AG10803 (cell line): ENCODE measurements around the gene IL1RAPL2.
A peak's percentile ranks its signal among the peaks of the same experiment; 100 is the strongest.

ENCODE experiments used
- DNase-seq: peaks from one replicate; pipeline ENCODE4 v3.0.0; 2010; ENCODE audit warnings: low read depth
- H3K4me3 ChIP-seq: 2 replicates; pipeline ENCODE4 v1.5.1; 2011; ENCODE audit warnings: mild to moderate bottlenecking, low read length, control low read depth
- CTCF ChIP-seq: conservative IDR thresholded peaks from 2 replicates; pipeline ENCODE4 v1.5.1; 2011; ENCODE audit warnings: mild to moderate bottlenecking, low read length, control low read depth, inconsistent platforms

Gene IL1RAPL2

GRCh38 chrX:104762641-104763040 lies 196.6 kb downstream of the IL1RAPL2 start:
- TF ChIP-seq CTCF: no peak
- DNase-seq: no peak
- H3K4me3 ChIP-seq: no peak overlapping the region

GRCh38 chrX:104789784-104790183 lies 223.8 kb downstream of the IL1RAPL2 start:
- no peak for TF ChIP-seq CTCF
- DNase-seq: no peak
- no peak overlapping the region for H3K4me3 ChIP-seq

GRCh38 chrX:104795804-104796203 lies 229.8 kb downstream of the IL1RAPL2 start:
- no peak for TF ChIP-seq CTCF
- DNase-seq: no peak
- H3K4me3 ChIP-seq: no peak overlapping the region

- H3K4me3 ChIP-seq: no peak overlapping the region
- DNase-seq: no peak
- TF ChIP-seq CTCF: no peak
Observed at GRCh38 chrX:104803219-104803618, 237.2 kb downstream of the IL1RAPL2 start.

GRCh38 chrX:104806346-104806745 lies 240.3 kb downstream of the IL1RAPL2 start:
- DNase-seq: no peak
- no peak overlapping the region for H3K4me3 ChIP-seq
- TF ChIP-seq CTCF: no peak

- TF ChIP-seq CTCF: no peak
- DNase-seq: peak; percentile 2
Observed at GRCh38 chrX:104833401-104833800, 267.4 kb downstream of the IL1RAPL2 start.

GRCh38 chrX:104842646-104843045 lies 276.6 kb downstream of the IL1RAPL2 start:
- no peak for DNase-seq
- no peak for TF ChIP-seq CTCF
- no peak overlapping the region for H3K4me3 ChIP-seq

More at GRCh38 chrX:104833401-104833800, 267.4 kb downstream of the IL1RAPL2 start:
- no peak overlapping the region for H3K4me3 ChIP-seq
